H9 (cell line): ENCODE data around the gene TMEM234. TPM values are rescaled to one million over a fixed set of nuclear protein-coding genes. Genes with fewer than 3 reads are reported as not detected.

ENCODE experiments used
- DNase-seq: peaks from one replicate; pipeline ENCODE4 v3.0.0-alpha.2; 2017
- H2AFZ ChIP-seq: one replicate; pipeline ENCODE4 v1.6.1; 2013; ENCODE audit warnings: mild to moderate bottlenecking, low read length, control low read depth, moderate library complexity
- H2AK5ac ChIP-seq: 2 replicates; pipeline ENCODE4 v1.6.1; 2013; ENCODE audit warnings: low read length, control low read depth, mixed read lengths; ENCODE audit not compliant: insufficient read length
- H2BK120ac ChIP-seq: one replicate; pipeline ENCODE4 v1.6.1; 2013; ENCODE audit warnings: low read depth, mild to moderate bottlenecking, low read length, control low read depth, inconsistent platforms; ENCODE audit not compliant: poor library complexity, severe bottlenecking
- H2BK12ac ChIP-seq: 2 replicates; pipeline ENCODE4 v1.6.1; 2013; ENCODE audit warnings: low read length, control low read depth, mixed read lengths, low read depth; ENCODE audit not compliant: insufficient read length
- H2BK15ac ChIP-seq: 2 replicates; pipeline ENCODE4 v1.6.1; 2013; ENCODE audit warnings: low read depth, low read length, control low read depth
- H2BK20ac ChIP-seq: one replicate; pipeline ENCODE4 v1.6.1; 2013; ENCODE audit warnings: low read depth, mild to moderate bottlenecking, low read length, control low read depth, inconsistent platforms; ENCODE audit not compliant: poor library complexity, severe bottlenecking
- H2BK5ac ChIP-seq: 2 replicates; pipeline ENCODE4 v1.6.1; 2013; ENCODE audit warnings: low read length, control low read depth, mixed read lengths; ENCODE audit not compliant: insufficient read length
- H3K14ac ChIP-seq: 2 replicates; pipeline ENCODE4 v1.6.1; 2013; ENCODE audit warnings: low read length, control low read depth; ENCODE audit not compliant: insufficient read depth
- H3K18ac ChIP-seq: 2 replicates; pipeline ENCODE4 v1.6.1; 2013; ENCODE audit warnings: low read depth, mild to moderate bottlenecking, mixed read lengths, low read length, control low read depth; ENCODE audit not compliant: insufficient read length
- H3K23ac ChIP-seq: 2 replicates; pipeline ENCODE4 v1.6.1; 2013; ENCODE audit warnings: low read length, control low read depth, mixed read lengths, low read depth; ENCODE audit not compliant: insufficient read length
- H3K23me2 ChIP-seq: 2 replicates; pipeline ENCODE4 v1.6.1; 2013; ENCODE audit warnings: low read depth, mild to moderate bottlenecking, mixed read lengths, low read length, control low read depth; ENCODE audit not compliant: insufficient read length, poor library complexity, severe bottlenecking
- H3K27ac ChIP-seq: 2 replicates; pipeline ENCODE4 v1.5.1; 2013; ENCODE audit warnings: low read length, control low read depth, mixed read lengths, low read depth; ENCODE audit not compliant: insufficient read length
- H3K27me3 ChIP-seq: 2 replicates; pipeline ENCODE4 v1.6.1; 2013; ENCODE audit warnings: low read length, control low read depth, inconsistent platforms; ENCODE audit not compliant: insufficient read depth
- H3K4ac ChIP-seq: 2 replicates; pipeline ENCODE4 v1.6.1; 2013; ENCODE audit warnings: low read depth, mild to moderate bottlenecking, control low read depth, inconsistent platforms, low read length, moderate library complexity
- H3K4me1 ChIP-seq: 2 replicates; pipeline ENCODE4 v1.6.1; 2013; ENCODE audit warnings: low read length, control low read depth, inconsistent platforms; ENCODE audit not compliant: insufficient read depth
- H3K4me2 ChIP-seq: 2 replicates; pipeline ENCODE4 v1.6.1; 2013; ENCODE audit warnings: low read length, control low read depth, mixed read lengths; ENCODE audit not compliant: insufficient read length, insufficient read depth
- H3K56ac ChIP-seq: 2 replicates; pipeline ENCODE4 v1.6.1; 2013; ENCODE audit warnings: low read depth, mild to moderate bottlenecking, mixed read lengths, low read length, control low read depth; ENCODE audit not compliant: insufficient read length
- H3K79me1 ChIP-seq: 2 replicates; pipeline ENCODE4 v1.6.1; 2013; ENCODE audit warnings: low read depth, mild to moderate bottlenecking, moderate library complexity, low read length, control low read depth, inconsistent platforms; ENCODE audit not compliant: insufficient read depth, poor library complexity, severe bottlenecking
- H3K79me2 ChIP-seq: 2 replicates; pipeline ENCODE4 v1.6.1; 2013; ENCODE audit warnings: low read length, control low read depth, inconsistent platforms; ENCODE audit not compliant: insufficient read depth
- H3K9ac ChIP-seq: 2 replicates; pipeline ENCODE4 v1.6.1; 2013; ENCODE audit warnings: low read length, control low read depth, mixed read lengths; ENCODE audit not compliant: insufficient read length; ENCODE audit errors: extremely low read depth
- H3K9me3 ChIP-seq: one replicate; pipeline ENCODE4 v1.6.1; 2013; ENCODE audit warnings: low read depth, low read length, inconsistent platforms; ENCODE audit not compliant: control insufficient read depth
- H3T11ph ChIP-seq: one replicate; pipeline ENCODE4 v1.6.1; 2013; ENCODE audit warnings: mild to moderate bottlenecking, low read length, control low read depth, inconsistent platforms
- H4K20me1 ChIP-seq: one replicate; pipeline ENCODE4 v1.6.1; 2013; ENCODE audit not compliant: control insufficient read depth, insufficient read length, insufficient read depth
- H4K5ac ChIP-seq: 2 replicates; pipeline ENCODE4 v1.6.1; 2013; ENCODE audit warnings: low read depth, mild to moderate bottlenecking, mixed read lengths, low read length, control low read depth; ENCODE audit not compliant: insufficient read length
- H4K8ac ChIP-seq: replicated peaks from 2 replicates; pipeline ENCODE4 v1.6.1; 2013; ENCODE audit warnings: low read length, control low read depth, mixed read lengths, low read depth; ENCODE audit not compliant: insufficient read length
- H4K91ac ChIP-seq: 2 replicates; pipeline ENCODE4 v1.6.1; 2013; ENCODE audit warnings: low read depth, mild to moderate bottlenecking, moderate library complexity, mixed read lengths, low read length, control low read depth; ENCODE audit not compliant: insufficient read length
- H3K27ac Mint-ChIP-seq, 3 experiments: 2 replicates in 2 of 3; 3 replicates in 1 of 3; pipeline ENCODE4 v1.8.0; 2020 to 2021; ENCODE audit warnings: mixed read lengths in 3 of 3, mild to moderate bottlenecking in 1 of 3, moderate library complexity in 1 of 3
- H3K27me3 Mint-ChIP-seq: 2 replicates; pipeline ENCODE4 v1.8.0; 2021; ENCODE audit warnings: low read depth, mild to moderate bottlenecking, moderate library complexity, mixed read lengths
- H3K36me3 Mint-ChIP-seq, 3 experiments: 2 replicates in 2 of 3; 3 replicates in 1 of 3; pipeline ENCODE4 v1.8.0; 2020 to 2021; ENCODE audit warnings: low read depth in 3 of 3, mixed read lengths in 3 of 3; ENCODE audit not compliant: insufficient read depth in 1 of 3
- H3K4me1 Mint-ChIP-seq, 2 experiments: 2 replicates each; pipeline ENCODE4 v1.8.0; 2020; ENCODE audit warnings: mixed read lengths in 2 of 2
- H3K4me3 Mint-ChIP-seq, 2 experiments: 2 replicates in 1 of 2; 3 replicates in 1 of 2; pipeline ENCODE4 v1.8.0; 2020 to 2021; ENCODE audit warnings: mild to moderate bottlenecking in 2 of 2, mixed read lengths in 2 of 2, moderate library complexity in 1 of 2
- H3K9me3 Mint-ChIP-seq, 2 experiments: 2 replicates in 1 of 2; 3 replicates in 1 of 2; pipeline ENCODE4 v1.8.0; 2020; ENCODE audit warnings: mild to moderate bottlenecking in 2 of 2, mixed read lengths in 2 of 2, moderate library complexity in 1 of 2
- CTCF ChIP-seq: fragments of 200-600 bp; sonication (generic); conservative IDR thresholded peaks from 3 replicates; pipeline ENCODE4 v1.8.0; 2021; ENCODE audit warnings: antibody characterized with exemption, mild to moderate bottlenecking
- total RNA-seq: library from RNA; stranded (reverse); gene quantifications from 2 replicates; pipeline ENCODE4 v1.2.1, GENCODE V29; 2021

TMEM234 gene
- total RNA-seq, 1 experiment from 2014 or later = 19.7 TPM

- H3K23me2 ChIP-seq = peaks cover 3% of the 10 kb centered on the region
- H4K91ac ChIP-seq = no peak overlapping the region
- H4K5ac ChIP-seq = no peak overlapping the region
- Mint-ChIP-seq H3K4me3 (no peak overlapping the region; a peak in 1 of 5 replicates), H3K36me3 (peaks cover 46 to 72% (median 67%) of the 10 kb centered on the region in 3 experiments; a peak in 6 of 7 replicates), H3K27me3 (no peaks in the 10 kb centered on the region), H3K27ac (no peak overlapping the region), H3K9me3 (no peaks in the 10 kb centered on the region), H3K4me1 (peaks cover 23 to 26% of the 10 kb centered on the region in 2 experiments)
- no peaks in the 10 kb centered on the region for H3K9me3 ChIP-seq
- H4K20me1 ChIP-seq = no peaks in the 10 kb centered on the region
- no peaks in the 10 kb centered on the region for H3K27me3 ChIP-seq
- H3K4ac ChIP-seq = no peak overlapping the region
- no peak overlapping the region for H2AK5ac ChIP-seq
- H3K27ac ChIP-seq = no peak overlapping the region
- no peak overlapping the region for H3K9ac ChIP-seq
- H2BK15ac ChIP-seq = no peak overlapping the region
- H2BK20ac ChIP-seq = no peak overlapping the region
- no peak overlapping the region for H3K14ac ChIP-seq
- H3K56ac ChIP-seq = no peak overlapping the region
- H2BK120ac ChIP-seq = no peak overlapping the region
- H2AFZ ChIP-seq = no peak overlapping the region
- no peak overlapping the region for H2BK5ac ChIP-seq
- H3K18ac ChIP-seq = no peak overlapping the region
- no peaks in the 10 kb centered on the region for H3K79me2 ChIP-seq
- H3K23ac ChIP-seq = no peak overlapping the region
- no peak overlapping the region for H4K8ac ChIP-seq
- DNase-seq = no peak
- H3K79me1 ChIP-seq = no peaks in the 10 kb centered on the region
- no peaks in the 10 kb centered on the region; the same call in 1 of the 2 replicates for H3K4me1 ChIP-seq
- no peak overlapping the region for H3T11ph ChIP-seq
- H2BK12ac ChIP-seq = no peak overlapping the region
- H3K4me2 ChIP-seq = no peak overlapping the region
- TF ChIP-seq CTCF = no peak
These were observed 26.0 kb downstream of the TMEM234 start for GRCh38 chr1:32195972-32196823.
